Fibroblast of villous mesenchyme (primary cell): Measurements from ENCODE around the gene MAD2L1. TPM values are rescaled to one million over a fixed set of nuclear protein-coding genes. Genes with fewer than 3 reads are reported as not detected.
A peak's percentile ranks its signal among the peaks of the same experiment; 100 is the strongest.

Source experiments
- DNase-seq: peaks from one replicate; pipeline ENCODE4 v3.0.0-alpha.2; 2010; ENCODE audit warnings: low read depth
- H3K4me3 ChIP-seq: 2 replicates; pipeline ENCODE4 v1.5.1; 2011; ENCODE audit warnings: low read depth, mild to moderate bottlenecking, low read length
- CTCF ChIP-seq: IDR thresholded peaks from 2 replicates; pipeline ENCODE4 v1.5.1; 2012; ENCODE audit warnings: low read depth, mild to moderate bottlenecking, low read length; ENCODE audit not compliant: insufficient read depth
- total RNA-seq: library from RNA; depleted of rRNA; stranded (reverse); fragments of >200 nt; gene quantifications from 2 replicates; pipeline ENCODE4 v1.2.3, GENCODE V29; 2012

The MAD2L1 gene
- total RNA-seq, 1 donor, result 31.1 TPM

- peak; percentile 47 for DNase-seq
- TF ChIP-seq CTCF, result no peak
- H3K4me3 ChIP-seq, result no peak overlapping the region
These were observed 19.1 kb upstream of the MAD2L1 start for GRCh38 chr4:120085705-120086104.

- no peak for TF ChIP-seq CTCF
These were observed 17.7 kb upstream of the MAD2L1 start for GRCh38 chr4:120084327-120084726.

GRCh38 chr4:120083152-120083551 is 16.5 kb upstream of the MAD2L1 start:
- no peak for TF ChIP-seq CTCF
- H3K4me3 ChIP-seq, result no peak overlapping the region
- DNase-seq, result no peak

More at GRCh38 chr4:120084327-120084726, 17.7 kb upstream of the MAD2L1 start:
- H3K4me3 ChIP-seq, result no peak overlapping the region
- no peak for DNase-seq

- no peak for TF ChIP-seq CTCF
- H3K4me3 ChIP-seq, result no peak overlapping the region
- no peak for DNase-seq
These were observed 15.6 kb upstream of the MAD2L1 start for GRCh38 chr4:120082251-120082650.

- no peak for TF ChIP-seq CTCF
These were observed 15.1 kb upstream of the MAD2L1 start for GRCh38 chr4:120081726-120082125.

GRCh38 chr4:120080533-120080932 is 13.9 kb upstream of the MAD2L1 start:
- TF ChIP-seq CTCF, result no peak
- no peak overlapping the region for H3K4me3 ChIP-seq
- DNase-seq, result no peak

More at GRCh38 chr4:120081726-120082125, 15.1 kb upstream of the MAD2L1 start:
- DNase-seq, result no peak
- no peak overlapping the region for H3K4me3 ChIP-seq

GRCh38 chr4:120079839-120080520 is 13.3 kb upstream of the MAD2L1 start:
- no peak for TF ChIP-seq CTCF
- DNase-seq, result no peak
- no peak overlapping the region for H3K4me3 ChIP-seq
